ENCODE measurements around the gene MARCHF3. TPM values are rescaled to one million over a fixed set of nuclear protein-coding genes. Genes with fewer than 3 reads are reported as not detected.

The MARCHF3 gene
- total RNA-seq, 1 donor from 2014 or later: 21.9 TPM

- ATAC-seq (ENCODE audit: low read depth) (no peak), DNase-seq (no peak)
- TF ChIP-seq, protein P1, sequence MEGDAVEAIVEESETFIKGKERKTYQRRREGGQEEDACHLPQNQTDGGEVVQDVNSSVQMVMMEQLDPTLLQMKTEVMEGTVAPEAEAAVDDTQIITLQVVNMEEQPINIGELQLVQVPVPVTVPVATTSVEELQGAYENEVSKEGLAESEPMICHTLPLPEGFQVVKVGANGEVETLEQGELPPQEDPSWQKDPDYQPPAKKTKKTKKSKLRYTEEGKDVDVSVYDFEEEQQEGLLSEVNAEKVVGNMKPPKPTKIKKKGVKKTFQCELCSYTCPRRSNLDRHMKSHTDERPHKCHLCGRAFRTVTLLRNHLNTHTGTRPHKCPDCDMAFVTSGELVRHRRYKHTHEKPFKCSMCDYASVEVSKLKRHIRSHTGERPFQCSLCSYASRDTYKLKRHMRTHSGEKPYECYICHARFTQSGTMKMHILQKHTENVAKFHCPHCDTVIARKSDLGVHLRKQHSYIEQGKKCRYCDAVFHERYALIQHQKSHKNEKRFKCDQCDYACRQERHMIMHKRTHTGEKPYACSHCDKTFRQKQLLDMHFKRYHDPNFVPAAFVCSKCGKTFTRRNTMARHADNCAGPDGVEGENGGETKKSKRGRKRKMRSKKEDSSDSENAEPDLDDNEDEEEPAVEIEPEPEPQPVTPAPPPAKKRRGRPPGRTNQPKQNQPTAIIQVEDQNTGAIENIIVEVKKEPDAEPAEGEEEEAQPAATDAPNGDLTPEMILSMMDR (IDR thresholded peaks at IDR 0.05): no peak
- peaks cover 82% of the 10 kb centered on the region for H3K4me1 Mint-ChIP-seq
- peak overlapping the region; percentile 75 for H3K27ac Mint-ChIP-seq
- no peaks in the 10 kb centered on the region for H3K36me3 Mint-ChIP-seq (ENCODE audit: low read depth)
- intact Hi-C loops (cut with micrococcal nuclease): loop anchor here (1.0 to 10.0 kb wide), 2 partner anchors 11 to 248 kb away; no protein-coding TSS in a partner anchor
- H3K9me3 Mint-ChIP-seq: no peaks in the 10 kb centered on the region
- H3K4me3 Mint-ChIP-seq: no peak overlapping the region
- H3K27me3 Mint-ChIP-seq: no peaks in the 10 kb centered on the region
- POLR2A ChIA-PET: interaction anchor here (1.5 kb wide), 1 partner anchor 52 kb away, joined by 4 read pairs; no protein-coding TSS in a partner anchor
- CTCF ChIA-PET: no interaction called here
Observed at GRCh38 chr5:126976520-126977172, 53.7 kb downstream of the MARCHF3 start.

GRCh38 chr5:126975796-126976195 is 54.6 kb downstream of the MARCHF3 start:
- Mint-ChIP-seq H3K4me1 (peaks cover 82% of the 10 kb centered on the region), H3K9me3 (no peaks in the 10 kb centered on the region), H3K27ac (peak overlapping the region; percentile 75), H3K36me3 (ENCODE audit: low read depth) (no peaks in the 10 kb centered on the region), H3K27me3 (no peaks in the 10 kb centered on the region), H3K4me3 (no peak overlapping the region)
- ChIA-PET CTCF (interaction anchor here (0.7 kb wide), 1 partner anchor 37 kb away, joined by 3 read pairs; no protein-coding TSS in a partner anchor), POLR2A (interaction anchor here (0.6 kb wide), 1 partner anchor 287 kb away, joined by 8 read pairs; no protein-coding TSS in a partner anchor)
- ATAC-seq (ENCODE audit: low read depth) (no peak), DNase-seq (no peak)
- intact Hi-C loops (cut with micrococcal nuclease): loop anchor here (10.0 kb wide), 1 partner anchor 249 kb away; no protein-coding TSS in a partner anchor
- TF ChIP-seq, protein P1 (IDR thresholded peaks at IDR 0.05): no peak

GRCh38 chr5:126973193-126973592 is 57.2 kb downstream of the MARCHF3 start:
- no peaks in the 10 kb centered on the region for H3K36me3 Mint-ChIP-seq (ENCODE audit: low read depth)
- H3K27me3 Mint-ChIP-seq: no peaks in the 10 kb centered on the region
- peak overlapping the region; percentile 84 for H3K4me3 Mint-ChIP-seq
- ATAC-seq (ENCODE audit: low read depth): no peak
- POLR2A ChIA-PET: interaction anchor here (1.7 to 3.0 kb wide), 2 partner anchors 58 to 100 kb away, joined by 7 to 14 read pairs; partner anchors contain the start of genes C5orf63 and MARCHF3
- intact Hi-C loops (cut with micrococcal nuclease): loop anchor here (5.0 to 10.0 kb wide), 2 partner anchors 99 to 252 kb away; partner anchors contain the start of gene C5orf63
- TF ChIP-seq, protein P1 (IDR thresholded peaks at IDR 0.05): no peak
- H3K27ac Mint-ChIP-seq: peak overlapping the region; percentile 100
- CTCF ChIA-PET: no interaction called here
- no peaks in the 10 kb centered on the region for H3K9me3 Mint-ChIP-seq
- DNase-seq: no peak
- peaks cover 81% of the 10 kb centered on the region for H3K4me1 Mint-ChIP-seq

GRCh38 chr5:126972062-126972895 is 58.1 kb downstream of the MARCHF3 start:
- ChIA-PET POLR2A (interaction anchor here (0.8 to 3.0 kb wide), 12 partner anchors 10 to 194 kb away, joined by 3 to 14 read pairs (median 6); partner anchors contain the start of genes C5orf63 and MARCHF3), CTCF (no interaction called here)
- Mint-ChIP-seq H3K4me3 (peak overlapping the region; percentile 84), H3K36me3 (ENCODE audit: low read depth) (no peaks in the 10 kb centered on the region), H3K27ac (peak overlapping the region; percentile 100), H3K27me3 (no peaks in the 10 kb centered on the region), H3K4me1 (peaks cover 77% of the 10 kb centered on the region), H3K9me3 (no peaks in the 10 kb centered on the region)
- peak; percentile 29 for DNase-seq
- TF ChIP-seq, protein P1 (IDR thresholded peaks at IDR 0.05): no peak
- intact Hi-C loops (cut with micrococcal nuclease): loop anchor here (1.0 to 10.0 kb wide), 4 partner anchors 16 to 253 kb away; partner anchors contain the start of genes C5orf63 and MARCHF3
- ATAC-seq (ENCODE audit: low read depth): peak; percentile 77
